ENCODE results near the gene IGF2R.
"Not testable (repeated sequence)": the region's sequence is repeated elsewhere in the genome, so short reads cannot be mapped to it uniquely, and the experiment has no call there.

IGF2R gene

DNA sequence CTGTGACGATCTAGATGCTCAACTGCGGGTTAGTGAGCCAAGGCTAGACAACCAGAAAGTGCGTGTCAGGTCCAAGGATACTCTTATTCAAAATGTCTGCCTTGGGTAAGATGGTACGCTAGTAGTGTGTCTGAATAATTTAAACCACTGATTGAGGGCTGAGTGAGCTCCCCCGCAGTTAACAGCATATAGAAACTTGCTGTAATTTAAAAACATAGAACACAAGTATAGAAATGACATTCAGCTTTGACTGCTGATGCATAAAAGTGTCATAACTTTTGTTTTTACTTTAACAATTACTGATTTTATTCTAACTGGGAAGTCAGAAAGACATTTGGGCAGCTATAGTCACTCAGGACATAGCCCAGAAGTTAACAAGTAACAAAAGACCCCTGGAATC, 107.1 kb downstream of the IGF2R start:
- DNase-seq (ENCODE audit: low read depth): no peak

DNA sequence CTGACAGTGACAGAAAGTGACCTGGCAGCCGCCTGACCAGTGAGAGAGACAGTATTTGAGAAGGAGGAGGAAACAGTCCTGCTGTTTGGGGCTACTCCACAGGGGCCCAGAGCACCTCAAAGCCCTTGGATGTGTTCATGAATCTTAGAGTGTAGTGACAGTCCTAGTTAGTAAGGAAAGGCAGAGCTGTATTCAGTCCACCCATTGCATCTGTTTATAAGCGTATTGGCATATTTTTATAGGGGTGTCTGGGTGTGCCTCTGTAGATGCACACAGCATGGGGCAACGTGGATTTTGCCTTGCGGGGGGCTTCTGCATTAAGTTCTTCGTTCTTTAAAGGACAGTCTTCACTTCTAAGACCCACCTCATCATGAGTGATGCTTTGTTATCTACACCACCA, 108.1 kb downstream of the IGF2R start:
- no peak for DNase-seq (ENCODE audit: low read depth)

DNA sequence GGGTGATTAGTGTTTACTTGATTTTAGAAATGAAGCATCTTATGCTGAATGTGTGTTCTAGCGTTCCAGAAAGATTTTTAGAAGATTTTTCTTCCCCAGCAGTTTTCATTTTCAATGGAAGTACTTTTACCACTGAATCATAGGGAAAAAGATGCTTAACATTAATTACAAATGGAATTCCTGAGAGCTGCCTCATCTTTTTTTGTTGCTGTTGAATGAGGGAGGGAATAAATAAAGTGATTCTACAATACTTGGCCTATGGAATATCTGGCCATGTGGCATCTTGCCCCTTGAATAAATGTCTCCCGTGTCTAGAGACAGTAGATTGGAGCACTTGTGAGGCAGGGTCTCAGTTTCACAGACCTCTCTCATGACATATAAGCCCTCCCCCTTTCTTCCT, 108.6 kb downstream of the IGF2R start:
- DNase-seq (ENCODE audit: low read depth): no peak

DNA sequence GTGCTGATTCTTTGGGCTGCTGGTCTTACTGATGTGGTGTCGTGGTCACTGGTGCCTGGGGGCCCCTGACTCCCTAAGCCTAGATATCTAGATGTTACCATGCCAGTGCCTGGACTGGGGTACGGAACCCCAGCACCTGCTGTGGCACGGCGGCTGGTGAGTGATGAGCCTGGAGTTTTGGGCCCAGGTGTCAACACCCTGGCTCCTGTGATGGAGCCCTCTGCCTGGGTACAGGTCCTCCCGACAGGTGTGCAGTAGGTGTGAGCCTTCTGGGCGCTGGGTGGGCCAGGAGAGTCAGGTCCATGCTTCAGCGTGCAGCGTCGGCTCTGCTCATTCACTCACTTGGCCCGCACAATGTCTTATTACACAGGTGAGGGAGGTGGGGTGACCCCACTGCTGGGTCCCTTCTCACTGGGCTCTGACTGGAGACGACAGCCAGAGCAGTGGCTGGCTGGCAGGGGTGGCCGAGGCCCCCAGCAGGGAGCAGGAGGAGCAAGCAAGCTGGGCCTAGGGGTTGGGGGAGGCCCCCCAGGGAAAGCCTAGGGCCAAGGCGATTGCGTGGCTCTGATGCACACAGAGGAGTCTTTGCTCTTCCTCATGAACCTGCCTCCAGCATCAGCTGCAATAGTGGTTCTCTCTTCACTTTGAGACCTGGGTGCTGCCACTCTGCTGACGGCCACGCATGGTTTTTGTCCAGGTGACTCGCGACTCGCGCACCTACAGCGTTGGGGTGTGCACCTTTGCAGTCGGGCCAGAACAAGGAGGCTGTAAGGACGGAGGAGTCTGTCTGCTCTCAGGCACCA, 110.2 kb downstream of the IGF2R start:
- no peak for DNase-seq (ENCODE audit: low read depth)

DNA sequence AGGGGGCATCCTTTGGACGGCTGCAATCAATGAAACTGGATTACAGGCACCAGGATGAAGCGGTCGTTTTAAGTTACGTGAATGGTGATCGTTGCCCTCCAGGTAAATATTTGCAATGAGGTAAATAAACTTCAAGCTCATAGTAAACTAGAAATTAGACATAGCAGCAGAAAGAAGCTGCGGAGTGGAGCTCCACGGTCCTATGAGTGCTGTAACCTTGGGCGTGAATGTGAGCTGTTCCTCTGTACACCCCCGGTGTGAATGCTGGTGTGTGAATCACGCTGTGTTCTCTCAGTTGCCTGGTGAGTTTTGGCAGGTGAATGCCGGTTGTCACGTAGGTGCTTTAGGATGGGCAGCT, 110.8 kb downstream of the IGF2R start:
- DNase-seq (ENCODE audit: low read depth): no peak

DNA sequence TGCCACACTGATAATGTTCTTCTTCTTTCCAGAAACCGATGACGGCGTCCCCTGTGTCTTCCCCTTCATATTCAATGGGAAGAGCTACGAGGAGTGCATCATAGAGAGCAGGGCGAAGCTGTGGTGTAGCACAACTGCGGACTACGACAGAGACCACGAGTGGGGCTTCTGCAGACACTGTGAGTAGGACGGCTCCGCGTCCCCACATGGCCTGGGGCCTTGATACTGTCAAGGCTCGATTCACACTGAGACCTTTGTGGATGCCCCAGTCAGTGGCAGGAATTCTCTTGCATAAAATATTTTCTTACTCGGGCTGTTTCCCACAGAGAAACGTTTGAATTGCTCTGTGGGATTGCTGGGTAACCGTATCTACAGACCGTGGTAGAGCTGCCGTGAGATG, 111.2 kb downstream of the IGF2R start:
- no peak for DNase-seq (ENCODE audit: low read depth)

DNA sequence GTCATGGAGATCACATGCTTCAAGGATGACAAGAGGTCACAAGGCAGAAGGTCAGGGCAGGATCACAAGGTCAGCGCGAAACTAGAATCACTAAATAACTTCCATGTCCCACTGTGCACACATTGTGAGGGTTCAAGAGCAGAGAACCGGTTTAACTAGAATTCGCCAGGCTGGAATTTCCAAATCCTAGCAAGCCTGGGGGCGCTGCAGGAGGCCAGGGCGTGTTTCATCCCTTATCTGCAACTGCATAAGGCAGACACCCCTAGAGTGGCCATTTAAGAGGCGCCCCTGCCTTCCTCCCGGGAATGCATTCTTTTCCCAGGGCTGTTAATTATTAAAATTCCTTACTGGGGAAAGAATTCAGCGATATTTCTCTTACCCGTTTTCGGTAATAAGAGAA, 112.5 kb downstream of the IGF2R start:
- DNase-seq (ENCODE audit: low read depth): no peak

DNA sequence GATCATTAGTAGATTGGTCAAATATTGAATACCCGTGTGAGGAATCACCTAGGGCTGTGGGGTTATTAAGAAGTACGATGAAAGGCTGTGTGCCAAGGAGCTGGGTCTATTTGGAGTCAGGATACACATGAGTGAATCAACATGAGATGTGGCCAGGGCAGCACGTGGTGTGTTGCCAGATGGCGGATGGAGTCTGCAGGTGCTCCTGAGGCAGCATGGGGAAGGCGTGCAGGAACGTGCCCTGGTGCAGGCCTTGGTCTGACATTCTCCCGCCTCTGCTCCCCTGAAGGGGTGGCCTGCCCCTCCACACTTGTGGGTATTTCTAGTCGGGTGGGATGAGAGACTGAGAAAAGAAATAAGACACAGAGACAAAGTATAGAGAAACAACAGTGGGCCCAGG, 113.7 kb downstream of the IGF2R start:
- DNase-seq (ENCODE audit: low read depth): no peak

DNA sequence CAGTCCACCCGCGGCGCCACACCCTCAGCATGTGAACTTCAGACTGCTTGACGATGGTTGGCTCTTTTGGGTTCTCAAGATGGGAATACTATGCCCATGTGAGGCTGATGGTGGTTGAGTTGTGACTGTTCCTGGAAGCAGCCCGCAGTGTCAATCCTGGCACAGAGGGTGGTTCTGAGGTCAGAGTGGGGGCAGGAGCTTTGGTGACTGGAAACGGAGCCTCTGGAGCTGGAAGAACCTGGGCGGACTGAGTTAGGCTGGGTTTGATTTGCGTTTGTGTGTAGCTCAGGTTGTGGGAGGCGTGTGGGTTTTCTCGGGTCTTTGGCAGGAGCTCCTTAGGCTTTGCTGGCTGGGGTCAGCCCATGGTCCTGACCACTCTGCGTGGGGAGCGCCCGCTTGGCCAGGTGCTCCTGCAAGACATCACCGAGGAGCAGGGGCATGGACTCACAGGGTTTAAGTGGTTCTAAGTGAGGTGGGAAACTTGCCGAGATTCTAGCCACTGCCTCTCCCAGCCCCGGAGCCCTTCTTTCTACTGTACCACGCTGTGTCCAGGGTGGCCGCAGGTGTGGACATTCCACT, 115.4 kb downstream of the IGF2R start:
- no peak for DNase-seq (ENCODE audit: low read depth)

DNA sequence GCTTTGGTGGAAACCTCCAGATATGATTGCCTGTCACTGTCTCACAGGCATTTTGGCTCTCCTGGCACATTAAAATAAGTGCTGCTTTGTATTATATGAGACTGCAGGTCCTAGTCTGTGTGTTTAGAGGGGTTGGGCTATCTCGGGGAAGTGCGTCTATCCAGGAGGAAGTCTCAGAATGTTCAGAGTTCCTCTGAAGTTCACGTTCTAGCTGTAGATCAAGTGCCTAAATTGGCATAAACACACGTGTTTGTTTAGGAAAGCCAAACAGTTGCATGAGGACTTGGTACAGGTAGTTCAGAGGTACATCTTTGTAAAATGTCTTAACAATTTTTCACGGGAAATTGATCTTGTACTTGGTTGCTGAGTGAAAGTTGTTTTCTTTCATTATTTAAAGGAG, 116.3 kb downstream of the IGF2R start:
- DNase-seq (ENCODE audit: low read depth): no peak

DNA sequence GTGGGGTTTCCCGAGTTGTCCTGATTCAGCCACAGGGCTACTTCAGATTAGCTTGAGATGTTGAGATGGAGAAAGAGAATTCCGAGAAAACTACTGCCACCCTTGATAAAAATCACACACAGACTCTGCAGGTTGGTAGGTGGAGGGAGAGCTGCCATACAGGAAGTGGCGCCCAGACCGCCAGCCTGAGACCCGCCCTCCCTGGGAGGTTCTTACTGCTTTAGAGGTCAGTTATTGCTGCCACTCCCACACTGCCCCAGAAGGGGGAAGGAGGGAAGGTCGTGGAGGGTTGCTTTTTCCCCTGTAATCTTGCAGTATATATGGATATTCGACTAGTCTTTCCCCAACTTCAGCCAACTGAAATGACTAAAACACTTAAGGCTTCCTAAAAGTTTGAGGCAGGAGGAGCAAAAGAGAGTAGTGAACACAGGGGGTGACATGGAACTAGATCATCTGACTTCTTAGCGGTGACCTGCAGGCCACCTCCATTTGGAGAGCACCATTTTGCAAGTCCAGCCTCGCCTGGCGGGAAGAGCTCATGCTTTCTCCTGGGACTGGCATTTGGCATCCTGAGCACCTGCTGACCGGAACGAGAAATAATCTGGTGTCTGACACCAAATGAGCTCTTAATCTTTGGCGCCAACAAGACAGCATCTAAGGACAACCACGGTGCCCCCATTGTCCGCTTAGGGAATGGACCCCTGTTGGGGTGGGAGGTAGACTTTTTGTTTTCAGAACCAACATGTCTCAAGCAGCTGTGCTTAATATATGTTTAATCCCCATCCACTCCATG, 117.0 kb downstream of the IGF2R start:
- no peak for DNase-seq (ENCODE audit: low read depth)

DNA sequence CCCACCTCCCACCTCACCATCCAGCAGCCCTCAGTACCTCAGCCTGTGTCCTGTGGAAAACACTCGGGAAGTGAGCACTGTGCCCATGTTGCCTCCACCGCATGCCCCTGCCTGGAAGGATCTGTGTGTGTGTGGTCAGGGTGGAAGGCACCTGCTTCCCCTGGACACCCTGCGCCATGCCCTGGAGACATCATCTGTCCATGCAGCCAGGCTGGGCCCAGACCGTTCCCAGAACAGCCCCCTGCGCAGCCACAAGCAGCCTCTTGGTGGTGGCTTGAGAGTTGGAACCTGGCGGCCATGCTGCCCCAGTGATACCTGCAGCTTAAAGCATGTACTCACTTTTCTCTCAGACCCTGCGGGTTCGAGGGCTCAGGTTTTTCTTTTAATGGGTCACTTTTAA, 117.9 kb downstream of the IGF2R start:
- DNase-seq (ENCODE audit: low read depth): no peak

DNA sequence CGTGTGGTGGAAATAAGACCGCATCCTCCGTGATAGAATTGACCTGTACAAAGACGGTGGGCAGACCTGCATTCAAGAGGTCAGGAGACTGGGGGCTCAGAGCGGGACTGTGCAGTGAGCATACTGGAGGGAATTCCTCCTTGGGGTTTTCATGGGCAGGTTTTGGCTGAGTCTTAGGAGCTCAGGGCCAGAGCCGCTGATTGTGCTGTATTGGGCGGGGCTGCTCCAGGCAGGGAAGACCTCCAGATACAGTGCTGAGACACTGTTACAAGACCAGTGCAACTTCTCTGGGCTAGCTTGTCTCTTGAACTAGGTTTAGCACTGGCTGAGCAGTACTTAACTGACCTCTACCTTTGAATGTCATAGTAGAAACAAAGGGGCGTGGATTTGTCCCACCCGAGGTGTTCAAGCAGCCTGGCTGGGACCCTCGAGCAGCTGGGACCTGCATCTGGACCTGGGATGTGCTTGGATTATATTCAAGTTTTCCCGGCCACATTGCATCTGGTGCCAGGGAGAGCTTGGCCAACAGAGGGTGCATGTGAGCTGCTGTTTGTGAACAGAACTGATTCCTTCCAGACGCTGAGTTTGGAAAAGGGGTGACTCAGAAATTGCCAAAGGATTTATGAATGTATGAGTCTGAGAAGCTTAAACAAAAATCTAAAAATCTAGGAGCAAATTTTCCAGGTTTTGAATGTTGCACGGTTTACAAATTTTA, 119.3 kb downstream of the IGF2R start:
- no peak for DNase-seq (ENCODE audit: low read depth)

DNA sequence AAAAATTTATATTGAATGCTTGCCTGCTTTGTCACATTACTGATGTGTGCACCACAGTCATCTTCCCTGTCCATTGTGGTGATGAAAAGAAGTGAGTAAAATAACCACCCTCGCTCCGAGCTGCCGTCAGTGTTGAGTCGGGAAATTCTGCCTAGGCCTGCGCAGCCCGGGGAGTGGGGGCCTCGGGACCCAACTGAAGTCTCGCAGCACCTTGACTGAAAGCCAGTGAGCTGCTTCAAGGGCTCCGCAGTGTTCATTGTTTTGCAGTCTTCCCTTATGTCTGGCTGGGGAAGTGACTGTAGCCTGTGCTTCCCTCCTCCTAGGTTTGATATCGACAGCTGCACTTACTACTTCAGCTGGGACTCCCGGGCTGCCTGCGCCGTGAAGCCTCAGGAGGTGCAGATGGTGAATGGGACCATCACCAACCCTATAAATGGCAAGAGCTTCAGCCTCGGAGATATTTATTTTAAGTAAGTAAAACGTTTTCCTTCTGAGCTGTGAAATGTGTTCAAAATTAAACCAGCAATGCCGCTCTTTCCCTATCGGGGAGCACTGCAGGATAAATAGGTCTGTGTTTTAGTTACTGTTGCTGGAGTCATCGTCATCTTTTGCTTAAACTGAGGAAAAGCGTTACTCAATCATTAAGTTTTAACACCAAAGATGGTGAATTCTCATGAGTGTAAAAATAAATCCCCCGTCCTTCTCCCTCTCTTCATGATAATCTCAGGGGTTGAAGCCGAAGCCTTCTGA, 120.1 kb downstream of the IGF2R start:
- DNase-seq (ENCODE audit: low read depth): no peak

DNA sequence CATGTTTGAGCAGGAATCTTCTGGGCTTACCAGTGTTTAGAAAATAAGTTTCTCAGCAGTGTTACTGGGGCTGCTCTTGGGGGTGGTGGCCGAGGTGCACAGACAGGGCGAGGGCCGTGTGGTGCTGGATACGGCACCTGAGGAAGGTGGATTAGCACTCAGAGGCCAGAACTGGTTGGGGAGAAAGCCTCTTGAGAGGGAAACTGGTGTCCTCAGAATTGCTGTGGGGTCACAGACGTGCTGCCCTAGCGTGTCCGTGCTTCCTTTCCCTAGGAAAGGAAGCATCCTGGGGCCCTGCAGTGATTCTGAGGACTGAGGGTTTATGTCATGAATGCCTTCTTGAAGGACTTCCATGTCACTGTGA, 120.6 kb downstream of the IGF2R start:
- no peak for DNase-seq (ENCODE audit: low read depth)

DNA sequence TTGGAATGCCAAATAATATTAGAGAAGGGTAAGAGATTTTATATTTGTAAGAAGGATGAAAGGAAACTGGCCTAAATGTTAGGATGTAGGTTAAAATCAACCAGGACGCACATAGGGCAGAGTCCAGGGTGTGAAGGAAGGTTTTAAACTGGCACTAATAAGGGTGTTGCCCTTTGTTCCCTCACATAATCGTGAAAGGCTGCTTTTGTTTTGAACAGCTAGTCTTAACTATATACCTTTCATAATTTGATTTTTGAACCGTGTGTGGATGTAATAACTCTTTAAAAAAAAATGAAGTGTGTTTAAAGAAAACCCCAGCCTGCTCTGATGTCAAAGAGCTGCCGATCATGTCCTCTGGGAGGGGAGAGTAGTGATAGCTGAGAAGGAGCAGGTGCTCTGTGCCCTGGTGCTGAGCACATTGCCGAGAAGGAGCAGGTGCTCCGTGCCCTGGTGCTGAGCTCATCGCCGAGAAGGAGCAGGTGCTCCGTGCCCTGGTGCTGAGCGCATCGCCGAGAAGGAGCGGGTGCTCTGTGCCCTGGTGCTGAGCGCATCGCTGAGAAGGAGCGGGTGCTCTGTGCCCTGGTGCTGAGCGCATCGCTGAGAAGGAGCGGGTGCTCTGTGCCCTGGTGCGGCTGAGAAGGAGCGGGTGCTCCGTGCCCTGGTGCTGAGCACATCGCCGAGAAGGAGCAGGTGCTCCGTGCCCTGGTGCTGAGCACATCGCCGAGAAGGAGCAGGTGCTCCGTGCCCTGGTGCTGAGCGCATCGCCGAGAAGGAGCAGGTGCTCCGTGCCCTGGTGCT, 121.8 kb downstream of the IGF2R start:
- not testable (repeated sequence) for DNase-seq (ENCODE audit: low read depth)

DNA sequence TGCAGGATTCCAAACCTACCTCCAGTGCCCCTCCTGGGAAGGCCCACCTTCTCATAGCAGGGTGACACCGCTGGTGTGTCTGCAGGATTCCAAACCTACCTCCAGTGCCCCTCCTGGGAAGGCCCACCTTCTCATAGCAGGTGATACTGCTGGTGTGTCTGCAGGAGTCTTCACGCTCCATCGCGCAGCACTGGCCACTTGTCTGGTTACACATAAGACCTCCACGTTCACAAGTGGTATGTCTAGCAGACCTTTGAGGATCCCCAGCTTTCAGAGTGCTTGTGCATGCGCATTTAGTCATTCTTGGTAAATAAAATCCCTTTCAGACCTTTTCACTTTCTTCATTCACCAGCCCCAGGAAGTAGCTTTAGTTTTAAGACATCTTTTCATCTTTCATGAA, 123.3 kb downstream of the IGF2R start:
- not testable (repeated sequence) for DNase-seq (ENCODE audit: low read depth)

DNA sequence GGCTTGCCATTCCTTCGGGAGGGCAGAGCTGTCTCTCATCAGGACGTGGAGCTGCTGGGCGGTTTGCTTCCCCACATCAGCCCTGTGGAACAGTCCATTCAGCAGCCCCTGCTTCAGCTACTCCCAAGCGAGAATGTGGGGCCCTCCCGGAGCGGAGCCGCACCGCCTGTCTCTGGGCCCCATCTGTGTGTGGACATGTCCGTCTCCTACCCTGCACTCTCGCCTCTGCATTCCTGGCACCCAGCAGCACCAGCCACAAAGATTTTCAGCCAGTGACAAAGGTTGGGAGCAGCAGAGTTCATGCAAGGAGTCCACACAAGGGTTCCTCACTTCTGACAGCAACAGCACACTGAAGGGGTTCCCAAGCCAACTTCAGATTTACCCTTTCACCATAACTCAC, 123.7 kb downstream of the IGF2R start:
- DNase-seq (ENCODE audit: low read depth): no peak

DNA sequence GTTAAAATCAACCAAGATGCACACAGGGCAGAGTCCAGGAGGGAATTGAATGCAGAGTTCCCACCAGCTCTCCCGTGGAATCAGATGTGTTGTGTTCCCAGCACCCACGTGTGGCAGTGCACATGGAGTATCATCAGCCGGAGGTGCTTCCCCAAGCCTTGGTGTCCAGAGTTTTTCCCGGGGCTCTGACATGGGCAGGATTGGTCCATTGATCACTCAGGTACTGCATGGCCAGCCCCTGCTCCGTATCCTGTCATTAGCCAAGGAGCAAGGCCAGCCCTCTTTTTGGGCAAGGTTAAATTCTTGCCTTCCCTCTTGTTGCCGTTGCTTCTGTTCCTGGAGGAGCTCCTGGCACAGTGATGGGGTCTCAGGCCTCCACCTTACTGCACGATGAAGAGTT, 124.2 kb downstream of the IGF2R start:
- no peak for DNase-seq (ENCODE audit: low read depth)

DNA sequence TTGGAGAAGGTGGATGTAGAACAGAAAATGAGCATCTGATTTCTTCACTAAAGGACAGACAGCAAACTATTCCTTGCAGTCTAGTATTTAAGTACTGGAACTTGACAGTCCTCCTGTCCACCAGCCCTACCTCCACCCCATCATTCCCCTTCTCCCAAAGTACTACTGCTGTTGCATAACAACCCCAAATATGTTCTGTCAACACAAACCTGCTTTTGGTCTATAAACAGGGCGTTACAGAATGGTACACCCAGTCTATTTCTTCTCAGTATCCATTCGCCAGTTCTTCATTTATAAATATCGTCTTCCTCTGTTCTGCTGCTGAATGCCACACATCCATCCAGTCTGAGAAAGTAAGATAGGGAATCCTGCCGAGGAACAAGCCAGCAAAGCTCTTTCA, 125.1 kb downstream of the IGF2R start:
- no peak for DNase-seq (ENCODE audit: low read depth)

DNA sequence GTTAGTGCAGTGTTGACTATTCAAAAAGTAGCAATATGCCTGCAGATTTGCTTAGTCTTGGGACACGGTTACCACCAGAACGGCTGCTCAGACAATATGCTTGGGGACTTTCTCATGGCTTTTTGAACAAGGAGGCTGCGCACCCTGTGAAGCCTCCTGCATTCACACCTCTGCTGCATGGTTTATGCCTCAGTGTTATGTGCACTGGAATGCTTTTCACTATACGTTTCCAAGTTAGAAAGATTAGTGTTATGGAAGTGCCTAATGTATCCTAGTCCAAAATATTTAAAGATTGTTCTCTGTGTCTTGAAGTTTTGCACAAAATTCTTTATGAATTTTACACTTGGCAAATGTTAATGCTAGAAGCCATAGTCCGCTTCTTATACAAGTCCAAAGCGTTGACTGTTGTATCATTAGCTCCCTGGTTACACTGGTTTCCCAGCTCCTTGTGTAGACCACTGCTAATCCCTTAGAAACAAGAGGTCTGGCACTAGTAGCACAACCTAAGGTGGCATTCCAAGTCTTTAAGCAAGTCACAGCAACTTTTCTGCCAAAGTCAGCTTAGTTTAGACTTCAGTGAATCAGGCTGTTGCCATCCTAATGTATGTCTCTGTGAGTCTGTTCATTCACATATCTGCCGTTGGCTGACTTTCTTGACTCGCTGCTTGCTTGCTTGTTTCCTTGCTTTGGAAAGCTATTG, 126.4 kb downstream of the IGF2R start:
- no peak for DNase-seq (ENCODE audit: low read depth)
